H1 (cell line): Measurements from ENCODE around the gene COL26A1.

Experiments
- KDM1A ChIP-seq: fragments of 200-600, 300-600 bp; sonication (generic); IDR thresholded peaks from 2 replicates; pipeline ENCODE4 v1.7.1; 2016; ENCODE audit warnings: mild to moderate bottlenecking, low read length, borderline replicate concordance
- POLR2A ChIP-seq, 2 experiments: IDR thresholded peaks; 1 replicate in 1 of 2; 2 replicates in 1 of 2; pipeline ENCODE4 v1.6.1; 2011; ENCODE audit warnings: low read depth in 2 of 2, low read length in 2 of 2, mild to moderate bottlenecking in 2 of 2; ENCODE audit errors: control extremely low read depth in 1 of 2
- RFX5 ChIP-seq: IDR thresholded peaks from 2 replicates; pipeline ENCODE4 v1.6.1; 2011; ENCODE audit warnings: low read depth, low read length, improper control_type of control experiment, borderline replicate concordance
- TF ChIP-seq, protein P1 (sequence below): IDR thresholded peaks from 2 replicates; pipeline ENCODE4 v1.6.1; 2011; ENCODE audit warnings: low read length, improper control_type of control experiment

DNA sequence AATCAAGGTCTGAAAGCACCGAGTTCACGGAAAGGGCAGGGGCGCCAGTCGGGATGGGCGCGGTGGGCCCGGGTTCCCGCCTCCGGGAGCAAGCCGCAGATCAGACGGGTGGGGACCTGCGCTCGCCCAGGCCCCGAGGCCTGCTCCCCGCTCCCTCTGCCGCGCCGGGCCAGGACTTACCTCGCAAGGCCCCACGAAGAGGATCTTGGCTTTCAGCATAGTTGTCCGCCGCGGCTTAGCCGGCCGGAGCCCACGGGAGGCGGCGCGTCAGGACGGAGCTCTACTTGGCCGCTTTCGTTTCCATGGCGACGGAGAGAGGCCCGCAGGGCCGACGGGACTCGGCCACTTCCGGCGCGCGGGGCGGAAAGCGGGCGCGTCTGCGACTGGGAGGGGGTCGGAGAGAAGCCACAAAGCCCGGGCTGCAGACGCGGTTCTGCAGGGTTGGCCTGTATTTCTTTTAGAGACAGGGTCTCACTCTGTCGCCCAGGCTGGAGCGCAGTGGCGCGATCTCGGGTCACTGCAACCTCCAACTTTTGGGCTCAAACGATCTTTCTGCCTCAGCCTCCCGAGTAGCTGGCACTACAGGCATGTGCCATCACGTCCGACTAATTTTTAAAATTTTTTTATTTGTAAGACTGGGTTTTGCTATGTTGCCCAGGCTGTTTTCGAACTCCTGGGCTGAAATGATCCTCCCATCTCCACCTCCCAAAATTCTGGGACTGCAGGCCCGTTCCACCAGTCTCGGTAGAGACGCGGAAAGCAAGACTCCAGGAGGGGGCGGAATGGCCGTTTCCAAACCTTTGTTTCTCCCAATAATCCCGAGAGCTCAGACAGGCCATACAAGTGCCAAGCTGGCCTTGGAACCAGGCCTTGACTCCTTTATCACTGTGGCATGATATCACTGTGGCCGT lies 40.9 kb upstream of the COL26A1 start, which contains the start of gene IFT22:
- TF ChIP-seq POLR2A (IDR thresholded peaks at IDR 0.05; ENCODE audit: control extremely low read depth in 1 of 2, low read depth in 2 of 2, low read length in 2 of 2) (peak in 1 of 2 experiments; percentile 91; a peak in 2 of 3 replicates), RFX5 (no peak), KDM1A (no peak)
- TF ChIP-seq, protein P1, sequence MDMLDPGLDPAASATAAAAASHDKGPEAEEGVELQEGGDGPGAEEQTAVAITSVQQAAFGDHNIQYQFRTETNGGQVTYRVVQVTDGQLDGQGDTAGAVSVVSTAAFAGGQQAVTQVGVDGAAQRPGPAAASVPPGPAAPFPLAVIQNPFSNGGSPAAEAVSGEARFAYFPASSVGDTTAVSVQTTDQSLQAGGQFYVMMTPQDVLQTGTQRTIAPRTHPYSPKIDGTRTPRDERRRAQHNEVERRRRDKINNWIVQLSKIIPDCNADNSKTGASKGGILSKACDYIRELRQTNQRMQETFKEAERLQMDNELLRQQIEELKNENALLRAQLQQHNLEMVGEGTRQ = no peak
